NCI-H2171 treated with DMSO at 0.1 percent for 48 hours (cell line): ENCODE data around the gene LGALS9C.
A peak's percentile ranks its signal among the peaks of the same experiment; 100 is the strongest.
"Not testable (repeated sequence)": the region's sequence is repeated elsewhere in the genome, so short reads cannot be mapped to it uniquely, and the experiment has no call there.

Source experiments
- DNase-seq: peaks from one replicate; lab custom pipeline; 2025; lab: John Stamatoyannopoulos, UW

The LGALS9C gene

GRCh38 chr17:18476508-18477308 is at the start of gene LGALS9C:
Gene LGALS9C, plus strand, starts transcription at chr17:18476789. Its CDS starts 66 bp downstream, at chr17:18476855.
- not testable (repeated sequence) for DNase-seq

GRCh38 chr17:18432206-18432605 is 44.4 kb upstream of the LGALS9C start:
- DNase-seq, result not testable (repeated sequence)

GRCh38 chr17:18439465-18439870 is 37.1 kb upstream of the LGALS9C start:
- DNase-seq, result not testable (repeated sequence)

- DNase-seq, result not testable (repeated sequence)
These were observed 34.5 kb upstream of the LGALS9C start for GRCh38 chr17:18442093-18442492.

GRCh38 chr17:18442532-18442931 is 34.1 kb upstream of the LGALS9C start:
- DNase-seq, result not testable (repeated sequence)

GRCh38 chr17:18447476-18448205 is 28.9 kb upstream of the LGALS9C start:
- not testable (repeated sequence) for DNase-seq

- not testable (repeated sequence) for DNase-seq
These were observed 28.3 kb upstream of the LGALS9C start for GRCh38 chr17:18448311-18448710.

- not testable (repeated sequence) for DNase-seq
These were observed 26.8 kb upstream of the LGALS9C start for GRCh38 chr17:18449833-18450232.

- not testable (repeated sequence) for DNase-seq
These were observed 25.6 kb upstream of the LGALS9C start for GRCh38 chr17:18450998-18451397.

- DNase-seq, result not testable (repeated sequence)
These were observed 24.6 kb upstream of the LGALS9C start for GRCh38 chr17:18451969-18452368.

- DNase-seq, result not testable (repeated sequence)
These were observed 17.6 kb upstream of the LGALS9C start for GRCh38 chr17:18459035-18459434.

GRCh38 chr17:18463831-18464502 is 12.6 kb upstream of the LGALS9C start:
- DNase-seq, result not testable (repeated sequence)

- DNase-seq, result not testable (repeated sequence)
These were observed 10.2 kb upstream of the LGALS9C start for GRCh38 chr17:18466250-18466983.

GRCh38 chr17:18467001-18467400 is 9.6 kb upstream of the LGALS9C start:
- not testable (repeated sequence) for DNase-seq

- DNase-seq, result peak; percentile 30
These were observed 8.0 kb upstream of the LGALS9C start for GRCh38 chr17:18468472-18469171.

GRCh38 chr17:18469837-18470236 is 6.8 kb upstream of the LGALS9C start:
- DNase-seq, result not testable (repeated sequence)

GRCh38 chr17:18470345-18470930 is 6.2 kb upstream of the LGALS9C start:
- not testable (repeated sequence) for DNase-seq

GRCh38 chr17:18473967-18474366 is 2.6 kb upstream of the LGALS9C start:
- DNase-seq, result not testable (repeated sequence)

GRCh38 chr17:18474754-18475153 is 1.8 kb upstream of the LGALS9C start:
- not testable (repeated sequence) for DNase-seq

- not testable (repeated sequence) for DNase-seq
These were observed 778 bp downstream of the LGALS9C start for GRCh38 chr17:18477367-18477766.

GRCh38 chr17:18478362-18478761 is 1.8 kb downstream of the LGALS9C start:
- not testable (repeated sequence) for DNase-seq
